Osteoblast (primary cell): ENCODE measurements around the gene ADAM12. TPM values are rescaled to one million over a fixed set of nuclear protein-coding genes. Genes with fewer than 3 reads are reported as not detected.
A peak's percentile ranks its signal among the peaks of the same experiment; 100 is the strongest.

ENCODE experiments used
- DNase-seq: peaks from one replicate; pipeline ENCODE4 v3.0.0; 2011; ENCODE audit warnings: low spot score, mixed read lengths; ENCODE audit not compliant: insufficient read length; ENCODE audit errors: missing footprints
- H2AFZ ChIP-seq: 2 replicates; pipeline ENCODE4 v1.6.0; 2011; ENCODE audit warnings: mild to moderate bottlenecking, low read length
- H3K27ac ChIP-seq: 2 replicates; pipeline ENCODE4 v1.5.1; 2011; ENCODE audit warnings: mild to moderate bottlenecking, low read depth, low read length, moderate library complexity
- H3K27me3 ChIP-seq: 2 replicates; pipeline ENCODE4 v1.6.0; 2012; ENCODE audit warnings: mild to moderate bottlenecking, control low read depth, inconsistent platforms, low read length, moderate library complexity; ENCODE audit not compliant: insufficient read depth
- H3K36me3 ChIP-seq: 2 replicates; pipeline ENCODE4 v1.5.1; 2011; ENCODE audit warnings: mild to moderate bottlenecking, low read length, control low read depth, moderate library complexity; ENCODE audit not compliant: insufficient read depth
- H3K4me1 ChIP-seq: 2 replicates; pipeline ENCODE4 v1.5.1; 2011; ENCODE audit warnings: mild to moderate bottlenecking, low read length, control low read depth, moderate library complexity; ENCODE audit not compliant: insufficient read depth
- H3K4me2 ChIP-seq: 2 replicates; pipeline ENCODE4 v1.6.0; 2011; ENCODE audit warnings: mild to moderate bottlenecking, low read length; ENCODE audit not compliant: insufficient read depth
- H3K4me3 ChIP-seq: fragments of 200-600 bp; sonication (generic); 3 replicates; pipeline ENCODE4 v1.5.1; 2012; ENCODE audit warnings: mild to moderate bottlenecking, low read length, inconsistent platforms; ENCODE audit not compliant: insufficient read depth
- H3K79me2 ChIP-seq: 2 replicates; pipeline ENCODE4 v1.6.0; 2012; ENCODE audit warnings: mild to moderate bottlenecking, low read length, control low read depth, inconsistent platforms; ENCODE audit not compliant: insufficient read depth
- H3K9me3 ChIP-seq: 2 replicates; pipeline ENCODE4 v1.5.1; 2011; ENCODE audit warnings: low read depth, low read length, control low read depth
- H4K20me1 ChIP-seq: 2 replicates; pipeline ENCODE4 v1.6.0; 2012; ENCODE audit warnings: mild to moderate bottlenecking, low read length, control low read depth; ENCODE audit not compliant: insufficient read depth
- CTCF ChIP-seq: IDR thresholded peaks from 2 replicates; pipeline ENCODE4 v1.5.1; 2011; ENCODE audit warnings: mild to moderate bottlenecking, low read depth, low read length, moderate library complexity; ENCODE audit errors: extremely low read depth
- total RNA-seq: library from RNA; depleted of rRNA; stranded (reverse); fragments of >200 nt; gene quantifications from 2 replicates; pipeline ENCODE4 v1.2.3, GENCODE V29; 2012

ADAM12 gene
- total RNA-seq, 1 donor = 345 TPM

DNA sequence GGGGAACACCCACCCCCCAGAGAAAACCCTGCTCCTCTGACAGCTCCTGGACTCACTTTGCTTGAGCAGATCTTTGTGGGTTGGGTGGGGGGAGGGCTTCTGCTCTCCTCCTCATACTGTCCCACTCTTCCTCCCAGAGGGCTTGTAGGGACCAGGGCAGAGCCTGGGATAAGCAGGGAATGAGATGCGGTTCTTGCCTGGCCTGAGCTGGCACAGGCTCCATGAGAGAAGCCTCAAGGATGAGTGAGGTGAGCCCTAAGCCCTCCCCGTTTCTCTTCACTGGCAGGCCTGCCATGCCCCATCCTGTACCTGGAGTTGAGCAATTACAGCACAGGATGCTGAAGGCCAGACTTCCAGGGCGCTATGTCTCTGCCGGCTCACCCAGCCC is 134.7 kb downstream of the ADAM12 start:
- no peaks in the 10 kb centered on the region for H4K20me1 ChIP-seq
- peaks cover 15% of the 10 kb centered on the region for H3K79me2 ChIP-seq
- DNase-seq = no peak
- peak overlapping the region; percentile 95 for H3K27ac ChIP-seq
- H3K4me3 ChIP-seq = peak overlapping the region; percentile 8
- H2AFZ ChIP-seq = no peak overlapping the region
- peaks cover 37% of the 10 kb centered on the region for H3K36me3 ChIP-seq
- H3K4me1 ChIP-seq = peaks cover 20% of the 10 kb centered on the region
- no peak for TF ChIP-seq CTCF
- peak overlapping the region; percentile 63 for H3K4me2 ChIP-seq
- no peaks in the 10 kb centered on the region for H3K27me3 ChIP-seq
- H3K9me3 ChIP-seq = no peaks in the 10 kb centered on the region

DNA sequence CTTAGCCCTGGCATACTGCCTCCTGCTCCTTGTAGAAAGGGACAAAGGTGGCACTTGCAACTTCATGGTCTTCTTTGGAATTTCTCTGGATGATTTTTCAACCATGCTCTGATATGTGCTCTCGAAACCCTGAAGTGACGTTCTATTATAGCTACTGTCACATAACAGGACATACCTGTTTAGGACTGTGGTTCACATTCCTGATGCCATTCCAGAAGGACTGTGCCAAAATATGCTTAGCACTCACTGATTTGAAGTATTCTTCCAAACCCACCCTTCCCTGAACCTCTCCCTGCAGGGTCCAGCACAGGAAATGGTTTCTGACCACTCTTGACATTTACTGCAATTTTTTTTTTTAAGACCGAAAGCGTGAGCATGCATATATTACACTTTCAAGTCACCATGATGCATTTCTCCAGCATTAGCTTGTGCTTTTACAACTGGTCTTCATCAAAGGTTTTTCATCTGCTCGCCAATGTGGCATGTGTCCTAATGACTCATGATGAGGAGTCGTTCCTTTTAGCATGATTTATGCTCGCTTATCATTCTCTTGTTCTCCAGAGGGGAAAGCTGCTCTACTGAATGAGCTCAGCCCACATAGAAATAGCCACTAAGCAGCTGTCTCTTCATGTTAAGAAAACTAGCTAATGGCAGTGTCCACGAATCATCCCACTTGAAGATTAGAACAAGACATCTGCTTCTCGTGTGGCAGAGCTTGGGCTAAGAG is 135.2 kb downstream of the ADAM12 start:
- Histone ChIP-seq H3K4me3 (peak overlapping the region; percentile 8), H3K27ac (peak overlapping the region; percentile 95), H3K4me1 (peaks cover 24% of the 10 kb centered on the region), H4K20me1 (no peaks in the 10 kb centered on the region), H3K36me3 (peaks cover 37% of the 10 kb centered on the region), H3K27me3 (no peaks in the 10 kb centered on the region), H2AFZ (no peak overlapping the region), H3K9me3 (no peaks in the 10 kb centered on the region), H3K79me2 (peaks cover 12% of the 10 kb centered on the region), H3K4me2 (peak overlapping the region; percentile 63)
- TF ChIP-seq CTCF = no peak
- DNase-seq = peak; percentile 92

- peak overlapping the region; percentile 95 for H3K27ac ChIP-seq
- peaks cover 32% of the 10 kb centered on the region for H3K4me1 ChIP-seq
- no peak for TF ChIP-seq CTCF
These were observed 136.4 kb downstream of the ADAM12 start for GRCh38 chr10:126251778-126252407.

DNA sequence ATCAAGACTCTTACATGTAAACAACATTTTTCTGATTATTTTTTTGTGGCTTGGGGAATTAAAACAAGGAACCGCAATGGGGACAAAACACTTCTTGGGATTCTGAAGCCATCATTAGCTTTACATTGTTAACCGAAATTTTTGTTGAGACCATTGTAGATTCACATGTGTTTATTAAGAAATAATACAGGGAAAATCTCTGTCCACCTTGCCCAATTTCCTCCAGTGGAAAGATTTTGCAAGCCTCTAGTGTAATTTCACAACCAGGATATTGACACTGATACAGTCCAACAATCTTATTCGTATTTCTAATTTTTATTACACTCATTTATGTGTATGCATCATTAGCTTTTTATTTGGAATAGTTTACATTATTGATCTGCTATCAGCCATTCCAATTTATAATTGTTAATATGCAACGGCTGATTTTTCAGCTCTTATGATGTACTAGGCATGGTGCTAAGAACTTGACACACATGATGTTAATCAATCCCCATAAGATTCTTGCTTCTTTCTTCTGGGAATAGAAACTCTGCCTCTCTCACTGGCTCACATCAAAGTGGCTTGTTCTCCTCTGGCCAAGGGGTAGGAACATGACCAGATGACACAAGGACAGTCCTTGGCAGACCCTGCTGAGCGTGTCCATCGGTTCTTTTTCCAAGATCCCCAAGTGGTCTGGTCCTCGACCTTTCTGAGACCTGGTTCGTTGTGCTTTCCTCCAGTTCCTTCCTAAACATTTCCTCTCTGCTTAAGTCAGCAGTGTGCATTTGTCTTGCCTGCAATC is 137.6 kb downstream of the ADAM12 start:
- Histone ChIP-seq H3K9me3 (no peaks in the 10 kb centered on the region), H3K4me2 (no peak overlapping the region), H2AFZ (no peak overlapping the region), H3K27ac (peak overlapping the region; percentile 54), H3K79me2 (peaks cover 15% of the 10 kb centered on the region), H3K36me3 (peaks cover 29% of the 10 kb centered on the region), H4K20me1 (no peaks in the 10 kb centered on the region), H3K4me1 (peaks cover 43% of the 10 kb centered on the region), H3K27me3 (no peaks in the 10 kb centered on the region), H3K4me3 (no peak overlapping the region)
- TF ChIP-seq CTCF = no peak
- no peak for DNase-seq

More at GRCh38 chr10:126251778-126252407, 136.4 kb downstream of the ADAM12 start:
- no peaks in the 10 kb centered on the region for H3K27me3 ChIP-seq
- peaks cover 37% of the 10 kb centered on the region for H3K36me3 ChIP-seq
- H3K9me3 ChIP-seq = no peaks in the 10 kb centered on the region
- no peak overlapping the region for H3K4me2 ChIP-seq
- H3K79me2 ChIP-seq = peaks cover 10% of the 10 kb centered on the region
- no peak overlapping the region for H2AFZ ChIP-seq
- no peak overlapping the region for H3K4me3 ChIP-seq
- no peak for DNase-seq
- H4K20me1 ChIP-seq = no peaks in the 10 kb centered on the region
